A204.1 (cell line): Measurements from ENCODE around the gene CHPF.

ENCODE experiments used
- FAIRE-seq: peaks from 2 replicates; lab custom pipeline; 2012; peaks lifted over from hg19 to GRCh38; lab: Jason Lieb, UNC

Gene CHPF

DNA sequence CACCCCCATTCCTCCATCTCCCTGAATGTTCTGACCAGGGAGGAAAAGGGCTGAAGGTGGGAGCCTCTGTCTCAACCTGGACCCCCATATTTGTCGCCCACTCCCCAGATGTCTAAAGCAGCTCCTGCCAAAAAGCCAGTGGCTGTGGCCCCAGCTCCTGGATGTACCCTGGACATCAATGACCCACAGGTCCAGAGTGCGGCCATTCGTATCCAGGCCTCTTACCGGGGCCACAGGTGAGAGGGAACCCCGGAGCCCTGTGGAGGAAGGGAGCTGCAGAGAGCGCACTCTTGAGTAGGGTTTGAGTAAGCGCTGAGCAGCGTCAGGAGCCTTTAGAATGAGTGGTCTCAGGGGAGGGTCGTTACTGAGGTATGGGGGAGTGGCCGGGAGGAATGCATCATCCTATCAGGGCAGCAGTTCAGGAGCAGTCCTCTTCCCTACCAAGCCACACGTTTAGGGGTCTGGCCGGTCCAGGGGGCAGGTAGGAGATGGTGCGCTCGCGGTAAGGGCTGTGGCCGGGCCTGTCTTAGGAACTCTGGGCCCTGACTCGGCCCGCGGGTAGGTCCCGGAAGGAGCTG is 47.3 kb downstream of the CHPF start:
- no peak for FAIRE-seq

DNA sequence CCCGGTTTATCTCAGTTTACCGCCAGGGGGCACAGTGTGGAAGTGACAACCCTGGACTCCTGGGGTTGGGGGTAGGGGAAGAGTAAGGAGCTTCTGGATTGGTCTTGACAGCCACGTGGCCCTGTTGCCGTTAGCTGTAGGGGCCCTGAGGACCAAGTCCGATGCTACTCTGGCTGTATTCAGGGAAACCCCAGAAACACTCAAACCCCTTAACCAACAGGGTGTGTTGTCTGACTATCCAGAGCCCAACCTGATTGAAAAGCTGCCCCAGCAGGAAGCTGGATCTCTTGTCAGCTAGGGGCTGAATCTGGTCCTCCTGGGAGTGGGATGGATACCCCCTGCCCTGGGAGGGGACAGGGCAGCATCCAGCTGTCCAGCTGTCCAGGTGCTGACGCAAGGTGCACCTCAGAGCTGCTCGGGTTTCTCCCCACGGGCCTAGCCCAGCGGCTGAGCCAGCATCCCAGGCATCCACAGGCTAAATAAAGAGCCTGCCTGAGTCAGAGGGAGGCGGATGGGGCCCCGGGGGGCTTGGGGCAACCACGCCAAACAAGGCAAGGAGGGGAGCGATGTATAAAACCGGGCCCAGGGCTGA is 48.0 kb downstream of the CHPF start:
- FAIRE-seq: no peak

DNA sequence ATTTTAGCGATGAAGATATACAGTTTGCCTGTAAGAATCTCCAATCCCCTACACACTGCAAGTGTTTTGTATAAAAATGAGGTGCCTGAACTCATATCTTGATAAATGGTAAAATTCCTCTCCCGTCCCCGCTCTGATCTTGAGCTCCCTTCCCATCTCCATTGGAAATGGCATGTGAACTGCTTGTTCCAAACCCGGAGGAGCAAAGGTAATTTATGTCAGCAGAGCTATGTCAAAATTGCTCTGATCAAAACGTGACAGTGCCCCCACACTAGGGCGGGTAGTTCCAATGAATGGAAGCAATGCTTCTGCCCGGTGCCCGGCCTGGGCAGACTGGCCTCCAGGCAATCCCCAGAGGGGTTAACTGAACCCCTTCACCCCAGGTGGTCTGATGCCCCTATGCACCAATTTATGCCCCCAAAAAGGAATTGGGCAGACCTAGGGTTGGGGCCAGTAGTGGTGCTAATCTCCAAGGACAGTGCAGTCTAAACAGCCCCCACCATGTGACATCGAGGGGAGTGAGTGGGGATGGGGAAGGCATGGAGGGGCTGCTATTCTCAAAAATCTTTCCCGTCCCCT is 48.6 kb downstream of the CHPF start:
- no peak for FAIRE-seq

DNA sequence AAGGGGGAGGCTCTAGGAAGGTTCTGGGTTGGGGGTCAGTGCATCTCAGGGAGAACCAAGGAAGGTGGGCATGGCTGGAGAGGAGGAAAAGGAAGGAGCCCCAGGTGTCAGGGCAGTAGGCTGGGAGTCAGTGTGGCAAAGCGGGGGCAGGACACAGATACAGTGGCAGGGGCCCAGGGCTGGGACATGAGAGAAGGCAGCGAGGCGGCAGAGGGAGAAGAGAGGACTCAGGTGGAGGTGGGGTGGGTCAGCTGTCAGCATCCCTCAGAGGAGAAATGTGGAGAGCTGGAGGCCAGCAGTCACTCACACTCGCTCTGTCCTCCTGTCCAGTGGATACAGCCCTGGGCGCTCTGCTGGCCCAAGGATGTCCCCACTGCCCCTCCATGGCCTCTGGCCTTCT is 50.5 kb downstream of the CHPF start:
- no peak for FAIRE-seq

DNA sequence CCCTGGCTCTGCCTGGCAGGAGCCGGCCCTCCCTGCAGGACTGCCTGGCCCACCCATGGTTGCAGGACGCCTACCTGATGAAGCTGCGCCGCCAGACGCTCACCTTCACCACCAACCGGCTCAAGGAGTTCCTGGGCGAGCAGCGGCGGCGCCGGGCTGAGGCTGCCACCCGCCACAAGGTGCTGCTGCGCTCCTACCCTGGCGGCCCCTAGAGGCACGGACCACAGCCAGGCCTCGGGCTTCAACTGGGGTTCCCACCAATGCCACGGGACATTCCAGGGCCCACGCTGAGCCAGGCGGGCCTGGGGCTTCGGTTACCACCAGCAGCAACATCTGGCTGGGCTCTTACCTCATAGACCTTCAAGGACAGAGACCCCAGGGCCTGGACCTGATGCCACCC is 51.0 kb downstream of the CHPF start:
- FAIRE-seq: no peak

DNA sequence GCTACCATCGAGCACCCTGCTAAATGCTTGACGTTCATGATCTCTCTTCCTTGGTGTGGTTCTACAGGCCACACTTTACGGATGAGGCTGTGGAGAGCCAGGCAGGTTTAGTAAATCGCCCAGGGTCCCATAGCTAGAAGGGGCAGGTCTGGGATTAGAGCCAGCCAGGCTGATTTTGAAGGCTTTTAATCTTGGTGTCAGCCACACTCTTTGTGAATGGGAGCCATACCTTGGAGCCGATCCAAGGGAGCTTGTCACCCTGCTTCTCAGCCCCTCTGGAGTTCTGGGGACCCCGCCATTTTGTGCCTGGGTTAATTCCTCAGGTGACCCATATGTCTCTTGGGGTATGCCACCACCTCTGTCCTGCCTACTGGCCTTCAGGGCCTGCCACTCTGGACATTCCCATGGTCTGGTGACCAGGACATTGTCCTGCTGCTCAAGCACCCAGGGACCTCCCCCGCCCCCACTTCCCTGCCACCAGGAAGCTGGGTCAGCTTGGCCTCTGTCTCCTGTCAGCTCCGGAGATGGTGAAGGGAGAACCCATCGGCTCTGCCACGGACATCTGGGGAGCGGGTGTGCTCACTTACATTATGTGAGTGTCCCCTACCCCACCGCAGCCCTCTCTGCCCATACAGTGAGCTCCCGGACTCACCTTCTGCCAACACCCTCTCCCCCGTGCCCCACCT is 52.2 kb downstream of the CHPF start:
- FAIRE-seq: no peak

DNA sequence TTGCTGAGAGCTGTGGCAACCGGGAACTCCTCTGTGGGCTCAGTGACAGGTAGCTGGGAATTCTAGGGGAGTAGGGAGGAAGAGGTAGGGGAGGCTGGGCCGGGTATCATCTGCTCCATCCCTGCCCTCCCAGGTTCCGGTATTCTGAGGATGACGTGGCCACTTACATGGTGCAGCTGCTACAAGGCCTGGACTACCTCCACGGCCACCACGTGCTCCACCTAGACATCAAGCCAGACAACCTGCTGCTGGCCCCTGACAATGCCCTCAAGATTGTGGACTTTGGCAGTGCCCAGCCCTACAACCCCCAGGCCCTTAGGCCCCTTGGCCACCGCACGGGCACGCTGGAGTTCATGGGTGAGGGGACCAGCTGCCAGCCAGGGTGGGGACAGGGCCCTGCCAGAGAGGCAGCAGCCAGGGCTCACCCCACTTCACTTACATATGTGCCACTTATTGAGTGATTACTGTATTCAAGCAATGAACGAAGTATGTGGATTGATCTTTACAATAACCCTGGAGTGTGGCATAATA is 52.9 kb downstream of the CHPF start:
- FAIRE-seq: no peak

DNA sequence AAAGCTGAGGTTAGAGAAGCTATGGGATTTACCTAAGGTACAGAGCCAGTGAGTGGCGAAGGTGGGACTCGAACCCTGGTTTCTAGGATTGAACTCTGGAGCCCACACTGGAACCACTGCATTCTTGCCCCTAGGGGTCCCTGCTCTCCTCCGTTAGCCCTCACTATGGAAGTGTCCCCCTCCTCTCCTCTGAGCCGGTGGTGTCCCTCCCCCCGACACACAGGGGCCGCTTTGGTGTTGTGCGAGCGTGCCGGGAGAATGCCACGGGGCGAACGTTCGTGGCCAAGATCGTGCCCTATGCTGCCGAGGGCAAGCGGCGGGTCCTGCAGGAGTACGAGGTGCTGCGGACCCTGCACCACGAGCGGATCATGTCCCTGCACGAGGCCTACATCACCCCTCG is 53.4 kb downstream of the CHPF start:
- FAIRE-seq: no peak

DNA sequence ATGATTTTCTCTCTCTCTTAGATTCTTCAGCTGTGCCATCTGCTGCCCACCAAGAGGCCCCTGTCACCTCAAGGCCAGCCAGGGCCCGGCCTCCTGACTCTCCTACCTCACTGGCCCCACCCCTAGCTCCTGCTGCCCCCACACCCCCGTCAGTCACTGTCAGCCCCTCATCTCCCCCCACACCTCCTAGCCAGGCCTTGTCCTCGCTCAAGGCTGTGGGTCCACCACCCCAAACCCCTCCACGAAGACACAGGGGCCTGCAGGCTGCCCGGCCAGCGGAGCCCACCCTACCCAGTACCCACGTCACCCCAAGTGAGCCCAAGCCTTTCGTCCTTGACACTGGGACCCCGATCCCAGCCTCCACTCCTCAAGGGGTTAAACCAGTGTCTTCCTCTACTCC is 54.3 kb downstream of the CHPF start:
- FAIRE-seq: no peak
